H54 (cell line): ENCODE measurements around the gene KATNIP.

ENCODE experiments used
- DNase-seq: peaks from one replicate; pipeline ENCODE4 v3.0.0; 2011; ENCODE audit warnings: low spot score, mixed read lengths; ENCODE audit not compliant: insufficient read length
- FAIRE-seq: peaks from 3 replicates; lab custom pipeline; 2011; peaks lifted over from hg19 to GRCh38; lab: Jason Lieb, UNC
- POLR2A ChIP-seq: IDR thresholded peaks from 2 replicates; pipeline ENCODE4 v1.6.1; 2011; ENCODE audit warnings: low read depth, mild to moderate bottlenecking, low read length

Gene KATNIP

DNA sequence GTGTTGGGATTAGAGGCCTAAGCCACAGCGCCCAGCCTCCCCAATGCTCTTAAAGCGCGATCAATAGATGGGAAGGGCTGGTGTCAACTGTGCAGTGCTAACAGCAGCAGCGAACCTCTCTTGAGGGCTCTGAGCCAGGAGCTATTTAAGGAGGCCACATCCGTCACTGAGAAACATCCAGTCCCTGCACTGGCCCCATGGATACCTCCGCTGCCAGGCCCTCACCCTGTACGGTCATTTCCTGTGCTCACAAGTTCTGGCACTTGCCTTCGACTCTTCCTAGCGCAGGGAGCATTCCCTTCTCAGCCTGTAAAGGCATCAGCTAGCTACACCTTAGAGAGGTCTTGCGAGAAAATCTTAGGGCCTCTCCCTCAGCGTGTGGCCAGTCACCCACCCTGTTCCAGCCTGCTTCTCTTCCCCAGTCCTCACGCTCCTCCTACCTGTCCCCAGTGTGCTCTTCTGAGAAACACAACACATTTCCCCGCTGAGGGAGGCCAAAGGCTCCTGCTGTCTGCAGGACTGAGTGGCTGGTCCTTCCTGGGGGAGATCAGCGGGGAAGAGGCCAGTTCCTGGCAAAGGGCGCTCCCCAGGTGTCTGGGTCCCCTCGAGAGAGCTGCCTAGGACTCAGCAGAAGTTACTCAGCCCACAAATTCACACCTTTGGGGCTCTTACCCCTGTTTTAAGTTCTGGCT is 28.8 kb upstream of the KATNIP start:
- no peak for FAIRE-seq
- no peak for TF ChIP-seq POLR2A
- no peak for DNase-seq

DNA sequence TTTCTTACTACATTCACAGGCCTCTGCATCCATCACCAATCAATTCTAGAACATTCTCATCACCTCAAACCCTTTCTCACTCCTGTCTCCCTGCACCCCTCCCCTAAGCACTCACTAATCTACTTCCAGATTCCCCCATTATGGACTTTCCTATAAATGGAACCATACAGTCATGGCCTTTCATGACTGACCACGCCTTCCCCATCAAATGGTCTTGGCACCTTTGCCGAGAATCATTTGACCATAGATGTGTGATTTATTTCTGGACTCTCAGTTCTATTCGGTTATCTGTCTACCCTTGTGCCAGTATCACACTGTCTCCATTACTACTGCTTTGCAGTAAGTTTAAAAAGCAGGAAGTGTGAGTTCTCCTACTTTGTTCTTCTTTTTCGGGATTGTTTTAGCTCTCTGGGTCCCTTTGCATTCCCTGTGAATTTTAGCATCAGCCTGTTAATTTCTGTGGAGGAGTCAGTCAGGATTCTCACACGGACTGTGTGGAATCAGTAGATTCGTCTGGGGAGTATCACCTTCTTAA is 27.7 kb upstream of the KATNIP start:
- TF ChIP-seq POLR2A = no peak
- DNase-seq = no peak
- no peak for FAIRE-seq

DNA sequence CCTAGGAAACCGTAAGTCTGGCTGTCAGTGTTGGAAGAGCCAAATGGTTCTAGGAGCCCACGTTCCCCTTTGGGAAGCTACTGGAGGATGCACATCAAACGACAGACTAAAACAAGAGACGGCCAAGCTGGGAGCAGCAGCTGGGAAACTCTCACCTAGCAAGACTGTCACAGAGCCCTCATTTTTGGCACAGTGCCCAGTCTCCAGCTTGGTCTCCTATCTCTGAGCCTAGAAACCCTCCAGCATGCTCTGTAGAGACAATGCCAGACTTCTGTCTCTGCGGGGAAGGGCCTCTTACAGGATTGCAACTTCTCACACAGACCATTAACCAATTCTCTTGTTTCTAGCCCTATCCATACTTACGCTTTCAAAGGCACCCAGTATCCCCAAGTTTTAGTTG is 23.8 kb upstream of the KATNIP start:
- no peak for FAIRE-seq
- no peak for TF ChIP-seq POLR2A
- no peak for DNase-seq

DNA sequence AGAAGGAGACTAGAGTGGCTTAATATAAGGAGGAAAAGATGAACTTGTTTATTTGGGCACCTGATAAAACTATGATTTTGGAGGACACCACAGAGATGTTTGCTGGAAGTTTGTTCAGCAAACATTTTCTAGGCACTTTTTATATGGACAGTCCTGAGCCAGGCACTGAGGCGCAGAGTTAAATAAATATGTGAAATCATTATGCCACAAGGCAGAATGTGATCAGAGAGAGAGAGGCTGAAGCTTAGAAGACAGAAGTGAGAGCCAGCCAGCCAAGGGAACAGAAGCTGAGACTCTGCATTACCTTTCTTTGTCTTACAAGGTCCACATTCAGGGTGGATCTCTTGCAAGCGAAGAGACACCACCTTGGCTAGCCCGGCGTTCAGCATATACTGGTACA is 21.6 kb upstream of the KATNIP start:
- DNase-seq (no peak), FAIRE-seq (no peak)
- TF ChIP-seq POLR2A = no peak

DNA sequence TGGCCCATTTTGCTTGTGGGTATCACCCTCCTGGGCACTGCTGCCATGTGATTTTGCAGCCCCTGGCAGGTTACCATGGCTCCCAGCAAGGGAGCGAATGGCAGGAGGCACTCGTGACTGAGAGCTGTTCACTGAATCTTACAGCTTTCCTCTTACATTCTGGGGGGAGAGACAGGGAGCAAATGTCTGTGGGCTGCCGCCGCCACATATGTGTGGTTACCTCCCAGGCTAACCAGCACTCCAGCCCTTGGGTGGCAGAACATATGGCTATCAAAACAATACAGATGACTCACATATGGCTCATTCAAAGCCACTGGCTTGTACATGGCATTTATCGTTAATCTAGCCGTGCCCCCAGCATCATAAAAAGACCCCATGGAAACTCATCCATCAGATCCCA is 20.0 kb upstream of the KATNIP start:
- no peak for FAIRE-seq
- TF ChIP-seq POLR2A = no peak
- peak; percentile 70 for DNase-seq

DNA sequence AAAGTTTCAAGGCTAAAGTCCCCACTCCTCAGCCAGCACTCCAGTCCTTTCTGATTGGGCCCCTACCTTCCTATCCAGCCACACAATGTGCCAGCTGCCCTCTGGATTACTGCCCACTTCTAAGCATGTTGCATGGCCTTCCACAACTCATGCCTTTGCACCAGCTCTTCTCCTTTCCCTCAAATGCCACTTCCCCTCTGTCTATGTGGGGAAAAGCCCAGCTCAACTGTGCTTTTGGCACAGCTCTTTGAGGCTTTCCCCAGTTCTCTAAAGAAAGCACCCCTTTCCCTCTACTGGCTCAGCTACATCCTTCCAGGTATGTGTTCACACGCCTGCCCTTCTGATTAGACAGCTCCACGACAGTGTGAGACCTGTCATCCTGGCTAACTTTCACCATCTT is 18.8 kb upstream of the KATNIP start:
- no peak for DNase-seq
- no peak for TF ChIP-seq POLR2A
- no peak for FAIRE-seq

DNA sequence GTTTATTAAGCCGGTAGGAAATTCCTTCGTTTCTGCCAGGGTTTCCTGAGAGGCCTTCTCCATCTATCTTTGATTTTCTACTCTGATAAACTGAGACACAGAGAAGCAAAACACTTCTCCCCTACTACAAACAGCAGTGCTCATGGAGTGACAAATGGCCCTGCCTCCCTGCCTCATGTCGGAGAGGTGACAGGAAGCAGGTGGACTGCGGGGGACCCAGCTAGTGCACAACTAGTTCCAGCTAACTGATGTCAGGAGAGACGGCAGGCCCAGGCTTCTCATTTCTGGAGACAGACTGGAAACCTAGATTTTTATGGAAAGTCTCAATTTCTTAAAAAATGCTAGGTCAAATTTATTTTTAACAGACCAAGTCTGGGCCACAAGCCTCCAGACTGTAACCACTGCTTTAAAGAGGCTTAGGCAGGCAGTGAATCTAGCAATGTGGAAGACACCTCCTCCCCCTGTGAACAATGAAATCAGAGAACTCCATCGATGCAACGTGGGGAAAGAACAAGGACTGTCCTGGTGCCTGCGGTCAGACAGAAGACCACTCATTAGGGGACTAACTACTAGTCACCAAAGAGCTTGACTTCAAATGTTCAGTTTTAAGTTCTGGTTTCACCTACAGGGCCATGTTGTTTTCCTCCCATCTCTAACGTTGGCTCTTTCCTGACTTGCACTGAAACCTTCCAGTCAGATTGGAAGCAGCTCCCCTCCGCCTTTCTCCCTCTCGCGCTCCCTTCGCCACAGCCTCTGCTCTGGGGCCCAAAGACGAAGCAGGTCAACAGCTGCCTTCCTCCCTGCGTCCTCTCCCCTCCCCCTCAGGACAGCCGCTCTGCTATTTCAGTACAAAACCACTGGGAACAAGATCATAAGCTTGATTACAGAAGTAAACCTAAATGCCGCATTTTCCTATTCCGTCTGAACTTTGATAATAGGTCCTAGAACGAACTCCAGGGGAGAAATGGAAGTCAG is 17.8 kb upstream of the KATNIP start:
- FAIRE-seq (no peak), DNase-seq (no peak)
- TF ChIP-seq POLR2A = no peak

DNA sequence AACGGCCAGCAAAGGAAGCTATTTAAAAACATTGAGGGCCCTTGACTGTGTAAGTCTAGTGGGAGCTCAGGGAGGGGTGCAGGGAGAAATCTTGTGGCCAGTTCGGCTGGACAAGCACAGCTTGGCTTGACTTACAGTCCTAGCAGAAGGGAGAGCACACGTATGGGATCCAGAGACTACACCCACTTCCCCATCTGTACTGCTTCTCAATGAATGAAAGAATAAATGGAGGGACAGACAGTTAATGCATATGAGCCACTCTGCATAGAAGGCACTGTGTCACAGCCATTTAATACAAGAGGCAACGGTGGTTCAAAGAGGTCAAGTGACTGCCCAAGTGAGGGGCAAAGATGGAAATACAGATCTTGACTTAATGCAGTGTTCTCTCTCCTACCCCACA is 15.7 kb upstream of the KATNIP start:
- DNase-seq (no peak), FAIRE-seq (no peak)
- no peak for TF ChIP-seq POLR2A

DNA sequence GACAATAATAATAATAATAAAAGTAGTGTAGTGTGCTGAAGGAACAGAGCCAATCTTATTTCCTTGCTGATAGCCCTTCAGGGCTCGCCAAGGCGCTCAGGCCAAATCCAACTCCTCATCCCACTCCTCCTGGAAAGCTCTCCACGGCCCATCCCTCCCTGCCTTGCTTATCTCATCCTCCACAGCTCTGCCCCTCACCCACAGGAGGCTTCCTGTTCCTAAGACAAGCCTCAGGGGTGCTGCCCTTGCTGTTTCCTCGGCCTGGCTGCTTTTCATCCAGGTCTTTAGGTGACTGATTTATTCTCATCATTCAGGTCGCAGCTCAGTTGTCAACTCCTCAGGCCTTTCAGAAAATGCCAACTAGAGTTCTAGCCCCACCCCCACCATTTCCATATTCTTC is 11.4 kb upstream of the KATNIP start:
- no peak for DNase-seq
- no peak for FAIRE-seq
- TF ChIP-seq POLR2A = no peak

DNA sequence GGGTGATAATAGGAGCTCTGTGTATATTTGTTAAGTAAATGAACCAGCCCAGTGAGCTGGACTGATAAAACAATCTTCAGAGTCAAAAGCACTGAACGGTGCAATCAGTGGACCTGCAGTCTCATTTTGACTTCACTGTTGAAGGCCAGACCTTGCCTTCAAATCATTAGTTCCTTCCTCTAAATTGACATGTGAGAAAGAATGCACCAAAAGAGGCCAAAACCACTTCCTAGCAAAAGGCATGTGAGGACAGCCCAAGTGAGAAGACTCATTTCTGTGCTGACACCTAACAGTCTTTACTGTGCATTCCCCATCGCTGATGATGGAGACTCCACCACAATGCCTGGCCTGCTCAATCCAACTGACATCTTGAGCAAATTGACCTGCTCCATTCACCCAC is 10.8 kb upstream of the KATNIP start:
- FAIRE-seq (no peak), DNase-seq (no peak)
- TF ChIP-seq POLR2A = no peak

DNA sequence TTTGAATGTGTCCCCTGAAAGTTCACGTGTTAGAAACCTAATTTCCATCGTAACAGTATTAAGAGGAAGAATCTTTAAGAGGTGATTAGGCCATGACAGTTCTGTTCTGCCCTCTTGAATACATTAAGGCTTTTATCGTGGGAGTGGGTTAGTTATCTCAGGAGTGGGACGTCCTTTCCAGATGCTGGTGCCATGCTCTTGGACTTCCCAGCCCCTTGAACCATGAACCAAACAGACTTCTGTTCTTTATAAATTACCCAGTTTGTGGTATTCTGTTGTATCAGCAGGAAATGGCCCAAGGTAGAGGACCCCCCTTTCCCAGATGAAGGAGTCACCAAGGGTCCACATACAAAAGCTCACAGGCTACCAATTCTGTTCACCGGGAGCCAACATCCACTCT is 10.3 kb upstream of the KATNIP start:
- TF ChIP-seq POLR2A = no peak
- no peak for FAIRE-seq

DNA sequence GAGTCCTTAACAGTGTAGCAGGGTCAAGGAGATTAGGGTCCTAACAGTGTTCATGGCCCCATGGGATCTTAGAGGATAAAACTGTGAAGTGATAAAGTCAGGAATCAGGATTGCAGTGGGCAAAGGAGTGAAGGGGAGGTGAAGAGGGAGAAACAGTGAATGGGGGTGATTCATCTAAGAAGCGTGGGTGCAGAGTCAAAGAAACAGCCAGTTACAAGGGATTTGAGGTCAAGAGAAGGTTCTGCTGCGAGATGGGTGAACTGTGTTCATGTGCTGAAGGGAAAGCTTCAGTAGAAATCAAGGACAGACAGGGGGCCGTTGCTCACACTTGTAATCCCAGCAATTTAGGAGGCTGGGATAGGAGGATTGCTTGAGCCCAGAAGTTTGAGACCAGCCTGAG is 6.1 kb upstream of the KATNIP start:
- DNase-seq = no peak
- no peak for FAIRE-seq
- TF ChIP-seq POLR2A = no peak

More for the DNA sequence above, 10.3 kb upstream of the KATNIP start:
- DNase-seq = no peak

DNA sequence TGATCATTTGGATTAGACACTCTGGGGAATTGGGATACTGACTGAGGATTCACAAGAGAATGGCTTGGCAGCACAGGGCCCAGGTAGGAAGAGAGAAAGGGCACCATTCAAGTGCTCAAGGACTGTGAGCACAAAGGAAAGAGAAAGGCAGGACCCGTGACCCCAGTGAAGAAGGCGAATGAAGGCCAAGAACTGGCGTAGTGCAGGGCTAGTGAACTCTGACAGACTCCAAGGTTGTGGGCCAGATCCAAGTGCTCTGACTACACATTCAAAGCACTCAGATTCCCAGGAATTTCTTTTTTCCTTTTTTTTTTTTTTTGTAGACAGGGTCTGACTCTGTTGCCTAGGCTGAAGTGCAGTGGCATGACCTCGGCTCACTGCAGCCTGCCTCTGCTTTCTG is 5.3 kb upstream of the KATNIP start:
- no peak for FAIRE-seq
- no peak for TF ChIP-seq POLR2A
- no peak for DNase-seq

DNA sequence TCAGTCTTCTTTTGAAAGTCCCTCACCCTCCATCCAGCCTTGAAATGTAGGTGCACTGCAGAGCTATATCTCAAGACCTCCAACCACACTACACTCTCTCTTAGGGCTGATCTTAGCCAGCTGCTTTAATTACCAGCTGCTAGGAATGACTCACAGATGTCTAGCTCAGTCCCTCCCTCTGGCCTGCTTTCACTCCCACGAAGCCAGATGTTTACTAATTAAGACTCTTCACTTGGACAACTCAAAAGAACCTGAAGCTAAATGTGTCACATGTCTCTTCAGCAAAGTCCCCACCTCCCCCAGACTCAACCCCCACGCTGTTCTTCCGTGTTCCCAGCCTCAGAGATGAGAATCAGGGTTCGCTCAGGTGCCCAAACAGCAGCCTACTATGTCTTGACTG is 2.8 kb upstream of the KATNIP start:
- no peak for TF ChIP-seq POLR2A
- DNase-seq (peak; percentile 59), FAIRE-seq (no peak)
